ENCODE data around the gene TBCC. TPM values are rescaled to one million over a fixed set of nuclear protein-coding genes. Genes with fewer than 3 reads are reported as not detected.
"Not testable (repeated sequence)": the region's sequence is repeated elsewhere in the genome, so short reads cannot be mapped to it uniquely, and the experiment has no call there.

Gene TBCC
- total RNA-seq, 4 donors from 2014 or later: 7.9 to 48.7 (median 14.6) TPM

DNA sequence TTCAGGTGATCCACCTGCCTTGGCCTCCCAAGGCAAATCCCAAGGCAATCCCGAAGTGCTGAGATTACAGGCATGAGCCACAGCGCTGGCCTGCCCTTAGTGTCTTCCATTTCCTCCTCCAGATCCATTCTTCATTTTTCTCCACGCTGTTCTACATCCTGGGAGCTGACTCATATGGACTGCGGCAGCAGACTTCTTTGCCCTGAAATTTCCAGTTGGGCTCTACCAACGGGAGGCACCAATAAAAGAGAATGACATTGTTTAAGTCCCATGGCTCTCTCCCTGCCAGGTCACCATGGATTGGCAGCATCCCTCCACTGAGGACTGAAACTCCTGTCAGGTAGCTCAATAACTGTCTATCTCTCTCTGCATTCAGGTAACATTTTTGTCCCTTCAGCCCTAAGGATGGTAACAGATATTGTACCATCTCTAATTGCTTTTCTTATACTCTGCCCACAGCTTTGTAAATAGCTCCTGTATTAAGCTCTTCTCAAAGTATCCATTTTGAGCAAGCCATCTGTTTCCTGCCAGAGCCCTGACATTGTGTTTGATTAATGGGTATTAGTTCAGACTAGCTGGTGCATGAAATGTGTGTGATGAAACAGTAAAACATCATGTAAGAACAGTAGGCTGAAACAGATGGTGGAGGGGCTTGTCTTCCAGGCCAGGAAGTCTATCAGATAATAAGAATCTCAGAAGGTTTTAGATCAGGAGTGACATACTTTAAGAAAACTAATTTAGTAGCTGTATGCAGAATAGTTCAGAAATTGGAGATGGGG, 3.6 kb downstream of the TBCC start:
- H3K4me3 ChIP-seq: no peak overlapping the region
- no peaks in the 10 kb centered on the region for H3K27me3 ChIP-seq
- H3K27ac ChIP-seq: no peak overlapping the region
- DNase-seq: no peak
- H3K9me3 ChIP-seq: no peaks in the 10 kb centered on the region
- H3K36me3 ChIP-seq: no peaks in the 10 kb centered on the region
- intact Hi-C loops (cut with DNase I; ENCODE audit: low total_unique reads): no loop called here
- H3K4me1 ChIP-seq: peaks cover 0 to 9% of the 10 kb centered on the region in 2 donors
- TF ChIP-seq, protein P1, sequence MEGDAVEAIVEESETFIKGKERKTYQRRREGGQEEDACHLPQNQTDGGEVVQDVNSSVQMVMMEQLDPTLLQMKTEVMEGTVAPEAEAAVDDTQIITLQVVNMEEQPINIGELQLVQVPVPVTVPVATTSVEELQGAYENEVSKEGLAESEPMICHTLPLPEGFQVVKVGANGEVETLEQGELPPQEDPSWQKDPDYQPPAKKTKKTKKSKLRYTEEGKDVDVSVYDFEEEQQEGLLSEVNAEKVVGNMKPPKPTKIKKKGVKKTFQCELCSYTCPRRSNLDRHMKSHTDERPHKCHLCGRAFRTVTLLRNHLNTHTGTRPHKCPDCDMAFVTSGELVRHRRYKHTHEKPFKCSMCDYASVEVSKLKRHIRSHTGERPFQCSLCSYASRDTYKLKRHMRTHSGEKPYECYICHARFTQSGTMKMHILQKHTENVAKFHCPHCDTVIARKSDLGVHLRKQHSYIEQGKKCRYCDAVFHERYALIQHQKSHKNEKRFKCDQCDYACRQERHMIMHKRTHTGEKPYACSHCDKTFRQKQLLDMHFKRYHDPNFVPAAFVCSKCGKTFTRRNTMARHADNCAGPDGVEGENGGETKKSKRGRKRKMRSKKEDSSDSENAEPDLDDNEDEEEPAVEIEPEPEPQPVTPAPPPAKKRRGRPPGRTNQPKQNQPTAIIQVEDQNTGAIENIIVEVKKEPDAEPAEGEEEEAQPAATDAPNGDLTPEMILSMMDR (IDR thresholded peaks at IDR 0.05): no peak
- no peak for TF ChIP-seq POLR2A (IDR thresholded peaks at IDR 0.05)

DNA sequence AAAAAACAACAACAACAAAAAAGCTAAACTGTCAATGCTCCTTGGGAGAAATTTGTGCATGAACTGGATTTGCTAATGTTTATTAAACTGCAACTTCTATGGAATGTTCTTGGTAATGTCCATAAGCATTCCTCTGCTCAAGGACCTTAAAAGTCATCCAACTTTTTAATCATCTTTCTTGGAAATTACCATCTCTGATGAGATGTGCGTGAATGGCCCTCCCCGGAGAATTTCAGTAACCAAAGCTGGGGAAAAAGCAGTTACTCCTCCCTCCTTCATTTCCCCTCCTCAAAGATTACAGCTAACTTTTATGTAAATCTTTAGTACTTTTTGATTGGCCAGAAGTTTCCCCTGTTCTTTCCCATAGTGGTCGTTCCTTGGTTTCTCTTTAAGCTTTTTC, 5.2 kb downstream of the TBCC start:
- intact Hi-C loops (cut with DNase I; ENCODE audit: low total_unique reads): no loop called here
- Histone ChIP-seq H3K27ac (no peak overlapping the region), H3K4me1 (peaks cover 0 to 9% of the 10 kb centered on the region in 2 donors), H3K9me3 (no peaks in the 10 kb centered on the region), H3K4me3 (no peak overlapping the region), H3K27me3 (no peaks in the 10 kb centered on the region), H3K36me3 (no peaks in the 10 kb centered on the region)
- TF ChIP-seq POLR2A (IDR thresholded peaks at IDR 0.05): no peak
- TF ChIP-seq, protein P1 (IDR thresholded peaks at IDR 0.05): no peak
- no peak for DNase-seq

DNA sequence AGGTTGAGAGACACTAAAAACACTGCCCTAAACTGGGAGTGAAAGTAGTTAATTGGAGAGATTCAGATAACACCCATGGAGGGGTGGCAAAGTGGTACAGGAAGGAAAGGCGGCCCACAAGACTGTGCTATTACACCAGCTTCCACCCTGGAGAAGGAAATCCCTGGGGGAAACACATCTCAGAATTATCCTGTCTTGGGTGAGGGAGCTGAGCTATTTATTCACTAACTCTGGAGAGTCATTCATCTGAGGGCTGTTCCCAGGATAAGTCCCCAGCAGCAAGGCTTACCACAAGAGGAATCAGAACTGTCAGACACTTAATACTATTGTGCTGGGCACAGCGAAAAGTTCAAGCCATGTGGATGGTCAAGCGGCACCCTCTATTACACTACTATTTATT, 9.9 kb downstream of the TBCC start:
- Histone ChIP-seq H3K27ac (no peak overlapping the region), H3K27me3 (no peaks in the 10 kb centered on the region), H3K36me3 (no peaks in the 10 kb centered on the region), H3K4me1 (no peaks in the 10 kb centered on the region), H3K9me3 (no peaks in the 10 kb centered on the region), H3K4me3 (no peak overlapping the region)
- no peak for DNase-seq
- no peak for TF ChIP-seq POLR2A (IDR thresholded peaks at IDR 0.05)
- TF ChIP-seq, protein P1 (IDR thresholded peaks at IDR 0.05): no peak
- intact Hi-C loops (cut with DNase I; ENCODE audit: low total_unique reads): no loop called here

DNA sequence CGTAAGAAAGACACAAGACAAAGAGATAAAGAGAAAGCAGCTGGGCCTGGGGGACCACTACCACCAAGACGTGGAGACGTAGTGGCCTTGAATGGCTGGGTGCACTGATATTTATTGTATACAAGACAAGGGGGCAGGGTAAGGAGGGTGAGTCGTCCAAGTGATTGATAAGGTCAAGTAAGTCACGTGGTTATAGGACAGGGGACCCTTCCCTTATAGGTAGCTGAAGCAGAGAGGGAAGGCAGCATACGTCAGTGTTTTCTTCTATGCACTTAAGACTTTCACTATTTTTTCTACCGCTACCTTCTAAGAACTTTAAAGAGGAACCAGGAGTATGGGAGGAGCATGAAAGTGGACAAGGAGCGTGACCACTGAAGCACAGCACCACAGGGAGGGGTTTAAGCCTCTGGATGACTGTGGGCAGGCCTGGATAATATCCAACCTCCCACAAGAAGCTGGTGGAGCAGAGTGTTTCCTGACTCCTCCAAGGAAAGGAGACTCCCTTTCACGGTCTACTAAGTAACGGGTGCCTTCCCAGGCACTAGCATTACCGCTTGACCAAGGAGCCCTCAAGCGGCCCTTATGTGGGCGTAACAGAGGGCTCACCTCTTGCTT, 11.9 kb downstream of the TBCC start:
- H3K4me3 ChIP-seq; H3K9me3 ChIP-seq; H3K4me1 ChIP-seq; DNase-seq; H3K36me3 ChIP-seq; intact Hi-C loops (cut with DNase I; ENCODE audit: low total_unique reads); H3K27me3 ChIP-seq; H3K27ac ChIP-seq: not testable (repeated sequence)

DNA sequence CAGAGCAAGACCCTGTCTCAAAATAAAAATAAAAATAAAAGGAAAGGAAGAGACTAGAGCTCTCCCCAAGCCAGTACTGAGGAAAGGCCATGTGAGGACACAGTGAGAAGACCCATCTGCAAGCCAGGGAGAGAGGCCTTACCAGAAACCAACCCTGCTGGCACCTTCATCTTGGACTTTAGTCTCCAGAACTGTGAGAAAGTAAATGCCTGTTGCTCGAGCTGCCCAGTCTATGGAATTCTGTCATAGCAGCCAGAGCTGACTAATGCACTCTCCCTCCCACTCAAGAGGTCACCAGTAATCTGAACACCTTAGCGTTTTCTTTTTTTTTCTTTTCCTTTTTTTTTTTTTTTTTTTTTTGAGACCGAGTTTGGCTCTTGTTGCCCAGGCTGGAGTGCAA, 16.2 kb downstream of the TBCC start:
- Histone ChIP-seq H3K4me1 (no peaks in the 10 kb centered on the region), H3K27me3 (no peaks in the 10 kb centered on the region), H3K4me3 (no peak overlapping the region), H3K36me3 (no peaks in the 10 kb centered on the region), H3K27ac (no peak overlapping the region), H3K9me3 (no peaks in the 10 kb centered on the region)
- intact Hi-C loops (cut with DNase I; ENCODE audit: low total_unique reads): no loop called here
- no peak for TF ChIP-seq POLR2A (IDR thresholded peaks at IDR 0.05)
- TF ChIP-seq, protein P1 (IDR thresholded peaks at IDR 0.05): no peak
- no peak for DNase-seq

All from uterus (tissue), 4 donors.